H1 (cell line): ENCODE results near the gene RCE1. TPM values are rescaled to one million over a fixed set of nuclear protein-coding genes. Genes with fewer than 3 reads are reported as not detected.

ENCODE experiments used
- RFX5 ChIP-seq: IDR thresholded peaks from 2 replicates; pipeline ENCODE4 v1.6.1; 2011; ENCODE audit warnings: low read depth, low read length, improper control_type of control experiment, borderline replicate concordance
- polyA plus RNA-seq, 7 experiments: library from polyadenylated mRNA; depleted of rRNA in 3 of 7; stranded (reverse) in 5 of 7; unstranded in 2 of 7; fragments of >200 nt in 5 of 7; fragments of 200-250 nt in 2 of 7; gene quantifications; 1 replicate in 5 of 7; 2 replicates in 1 of 7; 4 replicates in 1 of 7; pipeline versions ENCODE4 v1.2.1 to v1.2.3, GENCODE V29; 2011 to 2013; ENCODE audit warnings: missing spikeins in 2 of 7, mixed read lengths in 2 of 7
- total RNA-seq: library from RNA; stranded (reverse); fragmentation: NEBNext Ultra II Directional; extraction: Animal tissue kit (Norgen Biotek cat#: 25700); gene quantifications from 2 replicates; pipeline ENCODE4 v1.2.1, GENCODE V29; 2021

The RCE1 gene
- total and polyA plus RNA-seq, 2 of the 8 experiments (the other 6 are each of a cell fraction or from before 2014, with no cell fraction given) = 35.8 to 84.8 TPM

DNA sequence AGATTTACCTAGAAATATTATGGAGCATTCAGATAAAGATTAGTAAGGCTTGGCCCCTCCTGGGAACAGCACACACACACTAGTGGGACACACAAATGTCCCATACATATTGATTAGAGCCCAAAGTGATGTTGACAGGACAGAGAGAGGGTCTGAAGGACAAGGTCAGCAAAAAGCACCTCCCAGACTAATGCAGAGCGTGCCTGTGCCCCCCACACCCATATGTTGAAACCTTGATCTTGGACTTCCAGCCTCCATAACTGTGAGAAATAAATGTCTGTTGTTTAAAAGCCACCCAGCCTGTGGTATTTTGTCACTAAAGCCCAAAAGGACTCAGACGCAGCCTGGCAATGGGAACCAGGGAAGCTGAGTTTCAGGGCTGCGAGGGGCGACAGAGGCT lies 41.2 kb downstream of the RCE1 start (continued):
- TF ChIP-seq RFX5 = no peak
